Activated effector memory CD4-positive, alpha-beta T cell treated with Interleukin-2 at 50 U/mL for 16 hours (primary cell): ENCODE measurements around the gene F2R.
"Not testable (repeated sequence)": the region's sequence is repeated elsewhere in the genome, so short reads cannot be mapped to it uniquely, and the experiment has no call there.

ENCODE experiments used
- DNase-seq: peaks from one replicate; pipeline ENCODE4 v3.0.0-alpha.2; 2020

The F2R gene

GRCh38 chr5:76715736-76716455 lies at the start of gene F2R:
Gene F2R (plus strand): TSS chr5:76716126. CDS start chr5:76716308, 182 bp downstream.
- DNase-seq = peak; percentile 54

- no peak for DNase-seq
These were observed 48.4 kb upstream of the F2R start for GRCh38 chr5:76667495-76667894.

- DNase-seq = no peak
These were observed 46.7 kb upstream of the F2R start for GRCh38 chr5:76669245-76669644.

- no peak for DNase-seq
These were observed 45.4 kb upstream of the F2R start for GRCh38 chr5:76670508-76670907.

GRCh38 chr5:76672242-76672641 lies 43.7 kb upstream of the F2R start:
- no peak for DNase-seq

GRCh38 chr5:76673125-76673524 lies 42.8 kb upstream of the F2R start:
- no peak for DNase-seq

- no peak for DNase-seq
These were observed 41.4 kb upstream of the F2R start for GRCh38 chr5:76674330-76675066.

- no peak for DNase-seq
These were observed 40.6 kb upstream of the F2R start for GRCh38 chr5:76675364-76675763.

- no peak for DNase-seq
These were observed 38.0 kb upstream of the F2R start for GRCh38 chr5:76677849-76678472.

GRCh38 chr5:76679231-76679630 lies 36.7 kb upstream of the F2R start:
- DNase-seq = no peak

GRCh38 chr5:76680826-76681225 lies 35.1 kb upstream of the F2R start:
- DNase-seq = not testable (repeated sequence)

GRCh38 chr5:76681287-76681686 lies 34.6 kb upstream of the F2R start:
- DNase-seq = no peak

- DNase-seq = no peak
These were observed 33.5 kb upstream of the F2R start for GRCh38 chr5:76682387-76682786.

GRCh38 chr5:76683816-76684731 lies 31.9 kb upstream of the F2R start:
- DNase-seq = no peak

- DNase-seq = no peak
These were observed 31.0 kb upstream of the F2R start for GRCh38 chr5:76684756-76685519.

- no peak for DNase-seq
These were observed 30.2 kb upstream of the F2R start for GRCh38 chr5:76685704-76686103.

GRCh38 chr5:76688212-76688611 lies 27.7 kb upstream of the F2R start:
- no peak for DNase-seq

GRCh38 chr5:76688836-76689235 lies 27.1 kb upstream of the F2R start:
- no peak for DNase-seq

GRCh38 chr5:76689321-76690036 lies 26.4 kb upstream of the F2R start:
- no peak for DNase-seq

- no peak for DNase-seq
These were observed 25.8 kb upstream of the F2R start for GRCh38 chr5:76690037-76690679.
